ENCODE data around the gene CPNE9. TPM values are rescaled to one million over a fixed set of nuclear protein-coding genes. Genes with fewer than 3 reads are reported as not detected.

CPNE9 gene
- total and polyA plus RNA-seq, 8 donors, result 0.15 to 0.40 (median 0.25) TPM; not detected in 2

DNA sequence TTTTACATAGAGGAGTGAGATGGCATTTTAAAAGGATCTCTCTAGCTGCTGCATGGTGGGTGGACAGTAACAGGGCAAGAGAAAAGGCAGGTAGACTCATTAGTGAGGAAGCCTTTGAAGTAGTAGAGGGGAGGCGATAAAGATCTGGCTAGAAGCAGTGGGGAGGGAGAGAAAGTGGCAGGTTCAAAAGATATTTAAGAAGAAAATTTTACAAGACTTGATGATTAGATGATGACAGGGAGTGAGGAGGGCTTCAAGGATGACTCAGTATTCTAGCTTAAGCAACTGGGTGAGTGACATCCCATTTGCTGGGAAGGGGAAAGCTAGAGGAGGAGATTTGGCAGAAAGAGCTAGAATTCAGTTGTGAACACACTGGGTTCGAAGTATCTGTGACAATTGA is 24.1 kb downstream of the CPNE9 start:
- intact Hi-C loops (cut with DNase I), result no loop called here
- H3K9me3 ChIP-seq, result no peaks in the 10 kb centered on the region
- ATAC-seq (no peak), DNase-seq (no peak)
- no peak overlapping the region for H3K4me3 ChIP-seq
- TF ChIP-seq, protein P1, sequence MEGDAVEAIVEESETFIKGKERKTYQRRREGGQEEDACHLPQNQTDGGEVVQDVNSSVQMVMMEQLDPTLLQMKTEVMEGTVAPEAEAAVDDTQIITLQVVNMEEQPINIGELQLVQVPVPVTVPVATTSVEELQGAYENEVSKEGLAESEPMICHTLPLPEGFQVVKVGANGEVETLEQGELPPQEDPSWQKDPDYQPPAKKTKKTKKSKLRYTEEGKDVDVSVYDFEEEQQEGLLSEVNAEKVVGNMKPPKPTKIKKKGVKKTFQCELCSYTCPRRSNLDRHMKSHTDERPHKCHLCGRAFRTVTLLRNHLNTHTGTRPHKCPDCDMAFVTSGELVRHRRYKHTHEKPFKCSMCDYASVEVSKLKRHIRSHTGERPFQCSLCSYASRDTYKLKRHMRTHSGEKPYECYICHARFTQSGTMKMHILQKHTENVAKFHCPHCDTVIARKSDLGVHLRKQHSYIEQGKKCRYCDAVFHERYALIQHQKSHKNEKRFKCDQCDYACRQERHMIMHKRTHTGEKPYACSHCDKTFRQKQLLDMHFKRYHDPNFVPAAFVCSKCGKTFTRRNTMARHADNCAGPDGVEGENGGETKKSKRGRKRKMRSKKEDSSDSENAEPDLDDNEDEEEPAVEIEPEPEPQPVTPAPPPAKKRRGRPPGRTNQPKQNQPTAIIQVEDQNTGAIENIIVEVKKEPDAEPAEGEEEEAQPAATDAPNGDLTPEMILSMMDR (IDR thresholded peaks at IDR 0.05), result no peak
- peaks cover 3 to 14% of the 10 kb centered on the region in 2 donors for H3K4me1 ChIP-seq
- no peaks in the 10 kb centered on the region for H3K36me3 ChIP-seq
- no peaks in the 10 kb centered on the region for H3K27me3 ChIP-seq
- no peak overlapping the region for H3K27ac ChIP-seq

DNA sequence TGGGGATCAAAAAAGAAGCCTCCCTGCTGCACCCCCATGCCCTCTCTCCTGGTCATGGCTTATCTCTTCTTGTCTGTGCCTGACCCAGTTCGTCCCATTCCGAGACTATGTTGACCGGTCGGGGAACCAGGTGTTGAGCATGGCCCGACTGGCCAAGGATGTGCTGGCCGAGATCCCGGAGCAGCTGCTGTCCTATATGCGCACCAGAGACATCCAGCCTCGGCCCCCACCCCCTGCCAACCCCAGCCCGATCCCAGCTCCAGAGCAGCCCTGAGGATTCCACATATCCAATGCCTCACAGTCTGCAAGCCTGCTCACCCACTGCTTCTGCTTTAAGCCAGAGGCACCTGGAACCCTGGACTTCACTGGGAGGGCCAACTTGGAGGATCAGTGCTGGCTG is 25.8 kb downstream of the CPNE9 start:
- DNase-seq, result no peak
- H3K4me1 ChIP-seq, result peaks cover 12 to 31% of the 10 kb centered on the region in 2 donors
- intact Hi-C loops (cut with DNase I), result no loop called here
- peaks cover 0 to 3% of the 10 kb centered on the region in 2 donors for H3K36me3 ChIP-seq
- H3K27ac ChIP-seq, result no peak overlapping the region
- ATAC-seq, result no peak
- TF ChIP-seq, protein P1 (IDR thresholded peaks at IDR 0.05), result no peak
- H3K4me3 ChIP-seq, result no peak overlapping the region
- no peaks in the 10 kb centered on the region for H3K27me3 ChIP-seq
- no peaks in the 10 kb centered on the region for H3K9me3 ChIP-seq

GRCh38 chr3:9730657-9731205 is 27.1 kb downstream of the CPNE9 start:
- Histone ChIP-seq H3K36me3 (peaks cover 0 to 16% of the 10 kb centered on the region in 2 donors), H3K27me3 (no peaks in the 10 kb centered on the region), H3K4me3 (peak overlapping the region; percentile 42 to 99), H3K4me1 (peaks cover 12 to 44% of the 10 kb centered on the region in 2 donors), H3K27ac (peak overlapping the region; percentile 98), H3K9me3 (no peaks in the 10 kb centered on the region)
- intact Hi-C loops (cut with DNase I), result no loop called here
- TF ChIP-seq, protein P1 (IDR thresholded peaks at IDR 0.05), result no peak
- DNase-seq (peak in 1 of 4 donors; percentile 88), ATAC-seq (peak; percentile 76)

- DNase-seq (peak; percentile 99 to 100 (median 100)), ATAC-seq (peak; percentile 98)
- peaks cover 12 to 44% of the 10 kb centered on the region in 2 donors for H3K4me1 ChIP-seq
- H3K4me3 ChIP-seq, result peak within 1 kb of the TSS; percentile 97 to 99
- no peaks in the 10 kb centered on the region for H3K27me3 ChIP-seq
- peaks cover 0 to 23% of the 10 kb centered on the region in 2 donors for H3K36me3 ChIP-seq
- H3K27ac ChIP-seq, result peak within 1 kb of the TSS; percentile 98
- no peaks in the 10 kb centered on the region for H3K9me3 ChIP-seq
- intact Hi-C loops (cut with DNase I), result no loop called here
- TF ChIP-seq, protein P1 (IDR thresholded peaks at IDR 0.05), result no peak
These were observed 27.8 kb downstream of the CPNE9 start, which contains the start of gene BRPF1 for GRCh38 chr3:9731206-9732079. BRPF1 (plus strand) TSS chr3:9731735; CDS start chr3:9734141, 2,406 bp downstream.
